Measurements from ENCODE around the gene HCN4.

The HCN4 gene

GRCh38 chr15:73331501-73331900, 37.3 kb downstream of the HCN4 start:
- no peak overlapping the region for H3K4me3 ChIP-seq (ENCODE audit: low read length)
- H3K4me2 ChIP-seq (ENCODE audit: low read length), result no peak overlapping the region
- no peaks in the 10 kb centered on the region for H3K9me3 ChIP-seq (ENCODE audit: insufficient read depth, low read length)
- no peaks in the 10 kb centered on the region for H3K36me3 ChIP-seq (replicated peaks; ENCODE audit: low read depth, low read length)
- no peaks in the 10 kb centered on the region for H3K4me1 ChIP-seq (ENCODE audit: low read length)
- H3K9ac ChIP-seq (ENCODE audit: low read length), result no peak overlapping the region
- no peak overlapping the region for H2AFZ ChIP-seq (ENCODE audit: low read depth, low read length)
- no peaks in the 10 kb centered on the region for H4K20me1 ChIP-seq (ENCODE audit: insufficient read depth, low read length)
- no peak overlapping the region for H3K27ac ChIP-seq (ENCODE audit: low read length)
- peaks cover 3% of the 10 kb centered on the region for H3K27me3 ChIP-seq (ENCODE audit: low read depth, low read length)
- no peaks in the 10 kb centered on the region for H3K79me2 ChIP-seq (ENCODE audit: low read length)
- TF ChIP-seq CTCF (IDR thresholded peaks at IDR 0.05; ENCODE audit: low read depth, low read length) (no peak), EZH2phosphoT487 (IDR thresholded peaks at IDR 0.05; ENCODE audit: low read depth) (no peak)

GRCh38 chr15:73330206-73331051, 38.3 kb downstream of the HCN4 start:
- Histone ChIP-seq H2AFZ (ENCODE audit: low read depth, low read length) (no peak overlapping the region), H3K9me3 (ENCODE audit: insufficient read depth, low read length) (no peaks in the 10 kb centered on the region), H3K9ac (ENCODE audit: low read length) (no peak overlapping the region), H3K27me3 (ENCODE audit: low read depth, low read length) (peaks cover 2% of the 10 kb centered on the region; the same call in 1 of the 2 replicates), H4K20me1 (ENCODE audit: insufficient read depth, low read length) (no peaks in the 10 kb centered on the region), H3K4me3 (ENCODE audit: low read length) (no peak overlapping the region), H3K27ac (ENCODE audit: low read length) (no peak overlapping the region), H3K36me3 (replicated peaks; ENCODE audit: low read depth, low read length) (no peaks in the 10 kb centered on the region), H3K4me1 (ENCODE audit: low read length) (peaks cover 6% of the 10 kb centered on the region; the same call in 1 of the 2 replicates), H3K79me2 (ENCODE audit: low read length) (no peaks in the 10 kb centered on the region), H3K4me2 (ENCODE audit: low read length) (no peak overlapping the region)
- TF ChIP-seq CTCF (IDR thresholded peaks at IDR 0.05; ENCODE audit: low read depth, low read length), result no peak
- TF ChIP-seq EZH2phosphoT487 (IDR thresholded peaks at IDR 0.05; ENCODE audit: low read depth), result no peak

- Histone ChIP-seq H4K20me1 (ENCODE audit: insufficient read depth, low read length) (no peaks in the 10 kb centered on the region), H3K4me3 (ENCODE audit: low read length) (no peak overlapping the region), H3K27ac (ENCODE audit: low read length) (no peak overlapping the region), H3K79me2 (ENCODE audit: low read length) (no peaks in the 10 kb centered on the region), H3K4me2 (ENCODE audit: low read length) (no peak overlapping the region), H3K4me1 (ENCODE audit: low read length) (peaks cover 8% of the 10 kb centered on the region; the same call in 1 of the 2 replicates), H2AFZ (ENCODE audit: low read depth, low read length) (no peak overlapping the region), H3K9ac (ENCODE audit: low read length) (no peak overlapping the region), H3K27me3 (ENCODE audit: low read depth, low read length) (no peaks in the 10 kb centered on the region), H3K9me3 (ENCODE audit: insufficient read depth, low read length) (no peaks in the 10 kb centered on the region), H3K36me3 (replicated peaks; ENCODE audit: low read depth, low read length) (no peaks in the 10 kb centered on the region)
- TF ChIP-seq CTCF (IDR thresholded peaks at IDR 0.05; ENCODE audit: low read depth, low read length) (no peak), EZH2phosphoT487 (IDR thresholded peaks at IDR 0.05; ENCODE audit: low read depth) (no peak)
Measured at GRCh38 chr15:73329501-73330200, 39.1 kb downstream of the HCN4 start.

GRCh38 chr15:73328981-73329380, 39.8 kb downstream of the HCN4 start:
- Histone ChIP-seq H4K20me1 (ENCODE audit: insufficient read depth, low read length) (no peaks in the 10 kb centered on the region), H2AFZ (ENCODE audit: low read depth, low read length) (no peak overlapping the region), H3K4me3 (ENCODE audit: low read length) (no peak overlapping the region), H3K9ac (ENCODE audit: low read length) (no peak overlapping the region), H3K79me2 (ENCODE audit: low read length) (no peaks in the 10 kb centered on the region), H3K27ac (ENCODE audit: low read length) (no peak overlapping the region), H3K27me3 (ENCODE audit: low read depth, low read length) (no peaks in the 10 kb centered on the region), H3K36me3 (replicated peaks; ENCODE audit: low read depth, low read length) (no peaks in the 10 kb centered on the region), H3K9me3 (ENCODE audit: insufficient read depth, low read length) (no peaks in the 10 kb centered on the region), H3K4me1 (ENCODE audit: low read length) (peaks cover 8% of the 10 kb centered on the region; the same call in 1 of the 2 replicates), H3K4me2 (ENCODE audit: low read length) (no peak overlapping the region)
- TF ChIP-seq CTCF (IDR thresholded peaks at IDR 0.05; ENCODE audit: low read depth, low read length) (no peak), EZH2phosphoT487 (IDR thresholded peaks at IDR 0.05; ENCODE audit: low read depth) (no peak)

Data from OCI-LY3 (cell line).